Stimulated activated CD4-positive, alpha-beta T cell treated with anti-CD3 and anti-CD28 coated beads, Interleukin-15, amount 100 ng/mL, for 1 hour (primary cell): ENCODE data around the gene ZNF575.

ENCODE experiments used
- DNase-seq, 2 donors: peaks; one replicate each; pipeline ENCODE4 v3.0.0-alpha.2; 2020; ENCODE audit warnings: low read depth in 1 of 2, low spot score in 1 of 2

The ZNF575 gene

GRCh38 chr19:43532962-43533545 lies at the start of gene ZNF575:
ZNF575 (plus strand) TSS chr19:43533188; CDS start chr19:43534423, 1,235 bp downstream.
- DNase-seq = peak; percentile 56 to 77

GRCh38 chr19:43483281-43483680 lies 49.7 kb upstream of the ZNF575 start:
- no peak for DNase-seq

DNA sequence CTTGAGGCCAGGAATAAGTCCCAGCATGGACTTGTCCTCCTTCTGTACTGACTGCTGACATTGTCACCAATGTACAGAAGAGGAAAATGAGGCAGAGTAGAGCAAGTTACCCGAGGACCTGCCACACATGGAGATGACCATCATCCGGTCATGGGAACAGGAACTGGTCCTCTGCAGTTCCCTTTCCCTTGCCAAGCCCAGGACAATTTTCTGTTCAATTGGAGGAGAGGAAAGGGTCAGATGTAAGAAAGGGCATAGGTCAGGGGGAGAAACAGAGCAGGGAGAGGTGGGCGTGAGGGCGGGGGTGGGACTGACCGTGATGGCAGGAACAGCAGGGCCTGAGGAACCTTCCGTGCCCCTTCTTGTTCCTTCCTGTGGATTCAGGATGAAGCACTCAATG lies 47.0 kb upstream of the ZNF575 start:
- no peak for DNase-seq

DNA sequence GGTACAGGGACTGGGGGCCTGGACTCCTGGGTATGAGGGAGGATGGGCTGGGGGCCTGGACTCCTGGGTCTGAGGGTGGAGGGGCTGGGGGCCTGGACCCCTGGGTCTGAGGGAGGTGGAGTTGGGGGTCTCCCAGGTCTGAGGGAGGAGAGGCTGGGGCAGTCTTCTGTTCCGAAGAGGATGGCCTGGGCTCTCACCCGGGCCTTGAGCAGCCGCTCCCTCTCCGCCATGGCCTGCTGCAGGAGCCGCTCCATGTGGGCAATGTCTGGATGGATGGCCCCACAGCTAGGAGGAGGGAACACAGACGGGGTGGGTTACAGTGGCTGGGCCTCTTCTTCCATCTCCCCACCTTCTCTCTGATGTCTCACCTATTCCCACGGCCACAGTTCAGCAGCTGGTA lies 46.6 kb upstream of the ZNF575 start:
- DNase-seq = no peak

DNA sequence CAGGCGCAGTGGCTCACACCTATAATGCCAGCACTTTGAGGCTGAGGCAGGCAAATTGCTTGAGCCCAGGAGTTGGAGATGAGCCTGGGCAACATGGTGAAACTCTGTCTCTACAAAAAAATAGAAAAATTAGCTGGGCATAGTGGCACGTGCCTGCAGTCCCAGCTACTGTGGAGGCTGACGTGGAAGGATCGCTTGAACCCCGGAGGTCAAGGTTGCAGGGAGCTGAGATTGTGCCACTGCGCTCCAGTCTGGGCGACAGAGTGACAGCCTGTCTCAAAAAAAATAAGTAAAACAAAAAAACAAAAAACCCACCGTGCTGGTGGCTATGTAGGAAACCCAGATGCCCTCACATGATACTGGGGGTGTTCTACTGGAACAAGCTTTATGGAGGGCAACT lies 44.8 kb upstream of the ZNF575 start:
- DNase-seq = no peak

GRCh38 chr19:43489310-43489709 lies 43.7 kb upstream of the ZNF575 start:
- DNase-seq = no peak

GRCh38 chr19:43489979-43490599 lies 42.9 kb upstream of the ZNF575 start:
- no peak for DNase-seq

DNA sequence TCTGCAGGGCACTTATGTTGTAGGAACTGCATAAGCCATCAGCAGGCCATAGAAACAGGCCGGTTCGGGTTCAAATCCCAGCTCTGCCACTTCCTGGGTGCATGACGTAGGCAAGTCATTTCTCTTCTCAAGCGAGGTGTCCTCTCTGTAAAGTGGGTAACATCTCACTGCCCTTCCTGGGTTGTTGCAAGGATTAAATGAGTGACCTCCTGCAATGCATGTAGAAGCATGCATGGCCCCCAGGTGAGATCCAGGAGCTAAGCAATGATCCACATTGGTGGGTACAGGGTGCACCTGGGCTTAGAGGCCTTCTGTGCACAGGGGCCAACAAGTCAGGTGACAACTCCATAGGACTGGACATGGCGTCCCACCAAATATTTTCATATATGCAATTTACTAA lies 42.2 kb upstream of the ZNF575 start:
- DNase-seq = no peak

DNA sequence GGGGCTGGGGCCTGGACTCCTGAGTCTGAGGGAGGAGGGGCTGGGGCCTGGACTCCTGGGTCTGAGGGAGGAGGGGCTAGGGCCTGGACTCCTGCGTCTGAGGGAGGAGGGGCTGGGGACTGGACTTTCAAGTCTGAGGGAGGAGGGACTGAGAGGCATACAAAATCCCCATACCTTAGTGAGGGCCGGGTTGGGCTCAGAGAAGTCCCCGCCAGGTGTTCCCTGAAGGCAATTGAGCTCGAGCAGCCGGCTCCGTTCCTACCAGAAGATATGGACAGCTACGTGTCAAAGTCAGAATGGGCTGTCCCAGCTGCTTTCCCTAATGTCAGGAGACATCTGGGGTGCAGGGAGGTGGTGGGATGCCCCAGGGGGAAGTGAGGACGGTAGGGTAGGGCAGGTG lies 37.9 kb upstream of the ZNF575 start:
- DNase-seq = no peak

GRCh38 chr19:43496960-43497359 lies 36.0 kb upstream of the ZNF575 start:
- no peak for DNase-seq

GRCh38 chr19:43498233-43498842 lies 34.6 kb upstream of the ZNF575 start:
- DNase-seq = no peak

- no peak for DNase-seq
These were observed 33.9 kb upstream of the ZNF575 start for GRCh38 chr19:43499042-43499441.

DNA sequence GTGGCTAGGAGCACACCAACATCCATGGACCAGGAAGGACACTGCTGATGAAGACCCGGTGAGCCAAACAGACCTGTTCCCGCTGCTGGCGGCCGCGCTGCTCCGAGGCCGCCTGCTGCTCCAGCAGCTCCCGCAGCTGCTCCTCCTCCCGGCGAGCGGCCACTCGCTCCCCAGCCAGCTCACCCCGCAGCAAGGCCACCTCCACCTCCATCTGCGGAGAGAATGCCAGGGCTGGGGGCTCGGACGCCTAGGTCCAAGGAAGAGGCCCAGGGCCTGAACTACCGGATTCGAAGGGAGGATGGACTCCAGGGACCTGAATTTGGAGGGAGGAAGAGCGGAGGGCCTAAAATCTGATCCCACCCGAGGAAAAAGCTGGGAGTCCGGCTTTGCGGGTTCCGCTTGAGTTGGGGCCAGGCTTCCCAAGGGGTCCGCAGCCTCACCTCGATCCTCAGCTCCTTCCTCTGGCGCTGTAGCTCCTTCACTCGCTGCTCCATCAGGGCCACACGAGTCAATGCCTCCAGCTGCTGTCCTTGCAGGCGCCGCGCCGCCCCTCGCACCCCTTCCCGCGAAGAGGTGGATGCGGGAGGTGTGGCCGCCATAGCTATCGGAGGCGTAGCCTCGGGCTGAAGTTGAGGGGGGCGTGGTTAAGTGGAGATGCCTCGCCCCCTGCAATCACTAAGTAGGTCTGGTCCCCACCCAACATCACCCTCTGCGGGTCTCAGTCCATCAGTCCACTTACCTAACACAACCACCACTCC lies 31.1 kb upstream of the ZNF575 start:
- DNase-seq = no peak

DNA sequence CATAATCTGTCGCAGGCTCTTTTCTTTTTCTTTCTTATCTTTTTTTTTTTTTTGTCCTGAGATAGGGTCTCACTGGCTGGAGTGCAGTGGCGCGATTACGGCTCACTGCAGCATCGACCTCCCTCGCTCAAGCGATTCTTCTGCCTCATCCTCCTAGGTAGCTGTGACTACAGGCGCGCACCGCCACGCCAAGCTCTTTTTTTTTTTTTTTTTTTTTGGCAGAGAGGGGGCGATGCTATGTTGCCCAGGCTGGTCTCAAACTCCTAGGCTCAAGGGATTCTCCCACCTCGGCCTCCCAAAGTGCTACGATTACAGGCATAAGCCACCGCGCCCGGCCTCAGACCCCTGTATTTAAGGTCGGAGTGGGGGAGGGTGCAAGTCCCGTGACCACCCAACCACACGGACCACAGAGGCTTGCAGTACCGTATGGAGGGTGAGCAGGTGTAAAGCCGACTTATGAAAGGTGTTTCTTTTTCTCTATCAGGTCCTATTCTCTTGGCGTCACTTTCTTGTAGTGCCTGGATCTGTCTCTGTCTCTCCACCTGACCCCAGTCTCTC lies 30.5 kb upstream of the ZNF575 start:
- DNase-seq = no peak

DNA sequence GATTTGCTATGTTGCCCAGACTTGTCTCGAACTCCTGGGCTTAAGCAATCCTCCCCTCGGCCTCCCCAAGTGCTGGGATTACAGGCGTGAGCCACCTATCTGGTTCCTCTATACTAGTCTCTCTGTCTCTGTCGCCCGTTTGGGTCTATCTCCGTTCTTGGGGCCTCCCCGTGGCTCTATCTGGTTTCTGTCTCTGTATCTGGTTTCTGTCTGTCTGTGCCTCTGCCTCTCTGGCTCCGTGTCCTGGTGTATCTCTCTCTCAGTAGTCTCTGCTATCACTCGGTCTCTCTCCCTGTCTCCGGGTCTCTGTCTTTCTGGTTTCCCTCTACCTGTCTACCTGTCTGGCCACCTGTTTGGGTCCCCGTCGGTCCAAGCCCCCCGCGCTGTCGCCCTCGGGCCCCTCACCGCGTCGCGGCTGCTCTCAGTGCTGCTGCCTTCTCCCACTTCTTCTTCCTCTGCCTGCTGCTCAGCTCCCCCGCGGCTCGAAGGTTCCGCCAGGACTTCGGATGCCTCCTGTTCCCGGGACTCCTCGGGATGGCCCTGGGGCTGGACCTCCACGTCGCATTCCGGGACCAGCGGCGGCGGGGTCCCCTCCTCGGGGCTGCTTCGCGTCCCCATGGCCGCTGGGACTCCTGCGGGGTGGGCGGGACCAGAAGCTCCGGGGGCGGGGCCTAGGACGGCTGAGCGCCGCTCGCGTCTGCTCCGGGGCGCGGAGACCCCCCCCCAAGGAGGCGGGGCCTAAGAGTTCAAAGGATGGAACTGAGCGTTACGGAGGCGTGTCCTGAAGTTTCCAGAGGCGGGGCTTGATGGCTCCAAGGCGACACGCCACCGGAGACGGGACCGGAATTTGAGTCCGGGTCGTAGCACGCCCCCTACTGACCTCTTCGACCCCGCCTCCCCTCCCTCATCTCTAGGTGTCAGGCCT lies 29.2 kb upstream of the ZNF575 start:
- DNase-seq = peak; percentile 98 to 99

GRCh38 chr19:43504426-43505185 lies 28.4 kb upstream of the ZNF575 start, which contains the start of gene PHLDB3:
PHLDB3 (minus strand) TSS chr19:43504746; CDS start chr19:43504118, 628 bp downstream.
- peak; percentile 21 to 29 for DNase-seq

DNA sequence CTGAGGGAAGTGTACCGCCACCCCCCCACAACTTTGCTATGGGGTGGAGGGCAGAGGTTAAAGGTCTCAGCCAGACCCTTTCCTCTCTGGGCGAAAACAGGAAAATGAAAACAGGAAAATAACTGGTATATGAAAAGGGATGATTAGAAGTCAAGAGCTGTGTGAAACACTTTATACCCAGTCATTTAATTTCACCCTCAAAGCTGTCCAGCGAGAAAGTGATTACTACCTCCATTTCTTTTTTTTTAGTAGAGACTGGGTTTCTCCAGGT lies 27.9 kb upstream of the ZNF575 start:
- no peak for DNase-seq

- no peak for DNase-seq
These were observed 27.0 kb upstream of the ZNF575 start for GRCh38 chr19:43505941-43506340.

GRCh38 chr19:43506629-43507028 lies 26.4 kb upstream of the ZNF575 start:
- DNase-seq = no peak

GRCh38 chr19:43507880-43508279 lies 25.1 kb upstream of the ZNF575 start:
- no peak for DNase-seq
